HG02970 (cell line): ENCODE data around the gene UBQLN4.
A peak's percentile ranks its signal among the peaks of the same experiment; 100 is the strongest.
"Not testable (repeated sequence)": the region's sequence is repeated elsewhere in the genome, so short reads cannot be mapped to it uniquely, and the experiment has no call there.

Experiments
- ATAC-seq: cut with Tn5 transposase; IDR thresholded peaks from one replicate; pipeline ENCODE4 v1.9.1; 2021; ENCODE audit warnings: mild to moderate bottlenecking, moderate library complexity, moderate number of reproducible peaks; ENCODE audit not compliant: unreplicated experiment, low FRiP score

The UBQLN4 gene

DNA sequence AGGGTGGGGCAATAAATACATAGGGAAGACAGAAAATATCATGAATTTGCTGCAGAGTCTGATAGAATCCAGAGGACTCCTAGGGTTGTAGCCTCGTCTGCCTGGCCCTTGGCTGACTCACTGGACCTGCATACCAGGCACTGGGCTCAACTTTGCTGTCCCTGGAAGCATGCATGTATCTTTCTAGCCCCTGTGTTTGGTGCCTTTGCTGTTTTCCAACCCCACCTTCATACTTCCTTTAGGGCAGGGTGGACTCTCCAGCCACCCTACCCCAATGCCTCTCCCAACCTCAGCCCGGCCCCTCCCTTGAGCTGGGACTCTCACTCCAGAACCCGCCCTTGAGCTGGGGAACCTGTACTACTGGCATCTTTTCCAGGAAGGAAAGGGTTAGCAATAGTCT, 8.6 kb upstream of the UBQLN4 start:
- no peak for ATAC-seq

- no peak for ATAC-seq
These were observed 7.5 kb upstream of the UBQLN4 start, which contains the start of gene RAB25 for GRCh38 chr1:156060937-156061636. Gene RAB25 (plus strand): TSS chr1:156061160. CDS start chr1:156061401, 241 bp downstream.

- no peak for ATAC-seq
These were observed 2.8 kb upstream of the UBQLN4 start for GRCh38 chr1:156056326-156056849.

GRCh38 chr1:156055281-156056048, 1.9 kb upstream of the UBQLN4 start:
- ATAC-seq, result no peak

GRCh38 chr1:156054500-156055280, 1.1 kb upstream of the UBQLN4 start, which contains the start of gene LAMTOR2:
Gene LAMTOR2 (plus strand): TSS chr1:156054782. CDS start chr1:156054890, 108 bp downstream.
- ATAC-seq, result peak; percentile 70

GRCh38 chr1:156052862-156053767, 483 bp downstream of the UBQLN4 start:
- no peak for ATAC-seq

DNA sequence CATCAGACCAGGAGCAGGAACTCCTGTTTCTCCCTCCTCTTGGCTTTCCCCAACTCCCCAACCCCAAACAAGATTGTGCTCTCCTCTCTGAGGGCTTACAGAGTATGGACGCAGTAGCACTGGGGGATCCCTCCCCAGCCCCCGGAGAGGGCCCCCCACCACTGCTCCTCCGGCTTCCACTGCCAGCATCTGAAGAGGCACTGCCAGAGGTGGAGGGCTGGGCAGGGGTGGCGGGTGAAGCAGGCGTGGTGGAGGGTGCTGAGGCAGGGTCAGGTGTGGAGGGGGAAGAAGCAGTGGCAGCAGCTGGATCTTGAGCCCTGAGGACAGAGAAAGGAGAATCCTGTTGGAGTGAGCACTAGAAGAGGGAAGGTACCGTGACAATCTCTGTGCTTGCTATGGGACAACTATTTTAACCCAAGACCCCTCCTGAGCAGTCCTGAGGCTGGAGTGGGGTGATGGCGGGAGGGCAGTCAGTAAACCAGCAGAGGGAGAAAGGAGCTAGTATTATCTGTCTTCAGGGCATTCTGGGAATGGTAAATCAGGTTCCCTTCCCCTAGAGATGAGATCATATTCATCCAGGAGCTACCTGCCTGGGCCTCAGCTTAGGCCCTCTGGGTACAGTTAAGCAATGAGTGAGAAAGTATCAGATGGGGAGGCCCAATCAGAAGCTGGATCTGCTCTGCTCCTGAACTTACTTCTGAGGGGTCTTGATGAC, 2.4 kb downstream of the UBQLN4 start:
- ATAC-seq, result no peak

GRCh38 chr1:156050376-156050775, 3.2 kb downstream of the UBQLN4 start:
- no peak for ATAC-seq

GRCh38 chr1:156048663-156049258, 4.8 kb downstream of the UBQLN4 start:
- ATAC-seq, result no peak

DNA sequence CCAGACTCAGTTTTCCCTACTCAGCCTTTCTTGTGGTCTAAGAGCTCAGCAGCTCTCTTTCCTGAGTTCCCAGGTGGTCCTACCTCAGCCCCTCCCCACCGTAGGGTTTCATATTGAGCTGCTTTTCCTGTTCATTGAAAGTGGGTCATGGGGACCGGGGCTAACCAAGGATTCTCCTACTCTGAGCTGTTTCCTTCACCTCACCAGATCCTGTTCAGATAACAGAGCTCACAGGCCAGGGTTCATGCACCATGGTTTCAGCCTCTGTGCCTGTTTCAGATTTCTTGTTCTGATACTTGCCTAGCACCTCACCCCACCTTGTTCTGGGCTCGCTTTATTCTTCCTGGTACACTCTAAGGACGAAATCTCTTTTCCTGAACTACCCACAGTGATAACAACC, 8.5 kb downstream of the UBQLN4 start:
- no peak for ATAC-seq

GRCh38 chr1:156042828-156043227, 10.8 kb downstream of the UBQLN4 start:
- ATAC-seq, result no peak

DNA sequence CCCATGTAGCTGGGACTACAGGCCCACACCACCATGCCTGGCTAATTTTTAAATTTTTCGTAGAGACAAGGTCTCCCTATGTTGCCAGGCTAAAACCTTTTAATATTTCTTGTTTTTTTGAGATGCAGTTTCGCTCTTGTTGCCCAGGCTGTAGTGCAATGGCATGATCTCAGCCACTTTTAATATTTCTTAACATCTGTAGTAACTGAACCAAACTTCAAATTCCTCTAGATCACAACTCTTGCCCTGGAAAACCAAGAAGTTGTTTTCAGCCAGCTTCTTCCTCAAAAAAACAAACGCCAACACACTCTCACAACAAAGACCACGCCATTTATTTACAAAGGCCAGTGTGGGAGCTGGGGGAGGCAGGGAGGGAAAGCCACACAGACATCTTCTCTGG, 18.6 kb downstream of the UBQLN4 start:
- not testable (repeated sequence) for ATAC-seq

- ATAC-seq, result no peak
These were observed 20.6 kb downstream of the UBQLN4 start for GRCh38 chr1:156033011-156033410.

- no peak for ATAC-seq
These were observed 27.0 kb downstream of the UBQLN4 start for GRCh38 chr1:156026588-156026987.

DNA sequence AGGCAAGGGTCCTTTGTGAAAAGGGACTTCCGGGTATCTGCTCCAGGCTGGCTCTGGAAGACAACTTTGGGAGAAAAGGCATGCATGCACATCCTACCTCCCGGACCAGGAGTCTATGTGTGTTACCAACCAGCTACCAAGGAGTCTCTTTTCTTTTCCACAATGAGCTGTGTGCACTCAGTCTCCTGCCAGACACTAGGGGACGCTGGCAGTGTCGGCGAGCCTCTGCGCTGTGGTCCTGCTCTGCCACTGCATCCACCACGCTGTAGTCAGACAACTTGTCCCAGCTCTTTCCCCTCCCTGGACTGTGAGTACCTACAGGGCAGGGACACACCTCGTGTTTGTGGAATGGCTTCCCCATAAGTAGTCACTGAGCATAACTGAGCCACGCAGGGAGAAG, 27.7 kb downstream of the UBQLN4 start:
- ATAC-seq, result no peak

DNA sequence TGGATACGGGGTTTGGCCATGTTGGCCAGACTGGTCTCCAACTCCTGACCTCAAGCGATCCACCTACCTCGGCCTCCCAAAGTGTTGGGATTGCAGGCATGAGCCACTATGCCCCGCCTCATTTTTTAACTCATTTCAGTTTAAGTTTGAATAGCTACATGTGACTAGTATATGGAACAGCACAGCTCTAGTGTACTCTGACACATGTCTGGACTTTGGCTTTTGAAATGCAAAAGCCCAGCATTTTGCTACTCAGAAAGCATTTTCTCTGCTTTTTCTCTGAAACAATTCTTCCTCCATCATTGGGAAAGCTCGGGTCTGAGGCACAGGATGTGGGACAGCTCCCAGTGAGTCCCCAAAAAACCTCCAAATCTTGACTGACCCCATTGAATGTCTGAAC, 28.8 kb downstream of the UBQLN4 start:
- ATAC-seq, result no peak

- no peak for ATAC-seq
These were observed 31.6 kb downstream of the UBQLN4 start for GRCh38 chr1:156021954-156022353.

DNA sequence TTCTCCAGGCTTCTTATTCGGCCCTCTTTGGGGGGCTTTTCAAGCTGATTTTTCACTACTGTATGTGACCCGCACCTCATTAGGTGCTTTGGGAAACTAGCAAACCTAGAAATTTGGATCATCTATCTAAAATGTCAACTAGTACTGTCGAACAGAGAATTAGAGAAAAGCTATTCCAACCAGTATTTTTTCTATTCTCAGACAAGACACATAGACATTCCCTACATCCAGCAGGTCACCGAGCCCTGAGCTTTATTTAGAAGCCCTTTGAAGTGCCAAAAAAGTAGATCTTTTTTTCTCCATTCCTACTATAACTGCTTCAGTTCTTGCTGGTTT, 32.5 kb downstream of the UBQLN4 start:
- ATAC-seq, result no peak
